Keratinocyte (primary cell): ENCODE measurements around the gene CCDC107. TPM values are rescaled to one million over a fixed set of nuclear protein-coding genes. Genes with fewer than 3 reads are reported as not detected.
A peak's percentile ranks its signal among the peaks of the same experiment; 100 is the strongest.

Experiments used
- DNase-seq: peaks from one replicate; pipeline ENCODE4 v3.0.0-alpha.2; 2011; ENCODE audit warnings: low read depth, missing footprints, low spot score
- FAIRE-seq: peaks from 2 replicates; lab custom pipeline; 2011; peaks lifted over from hg19 to GRCh38; lab: Jason Lieb, UNC
- H2AFZ ChIP-seq: 2 replicates; pipeline ENCODE4 v1.6.0; 2012; ENCODE audit warnings: low read length, control low read depth, inconsistent platforms; ENCODE audit not compliant: control insufficient read depth
- H3K27ac ChIP-seq: 2 replicates; pipeline ENCODE4 v1.5.1; 2011; ENCODE audit warnings: low read length; ENCODE audit not compliant: control insufficient read depth, insufficient read depth
- H3K27me3 ChIP-seq: 3 replicates; pipeline ENCODE4 v1.6.0; 2011; ENCODE audit warnings: low read length; ENCODE audit not compliant: control insufficient read depth, insufficient read depth; ENCODE audit errors: extremely low read depth
- H3K36me3 ChIP-seq, 2 experiments: 2 replicates in 1 of 2; 3 replicates in 1 of 2; pipeline ENCODE4 v1.5.1; 2011; ENCODE audit warnings: low read length in 2 of 2, mild to moderate bottlenecking in 1 of 2; ENCODE audit not compliant: control insufficient read depth in 2 of 2, insufficient read depth in 2 of 2; ENCODE audit errors: extremely low read depth in 1 of 2
- H3K4me1 ChIP-seq: 3 replicates; pipeline ENCODE4 v1.5.1; 2011; ENCODE audit warnings: low read length; ENCODE audit not compliant: control insufficient read depth, insufficient read depth; ENCODE audit errors: extremely low read depth
- H3K4me2 ChIP-seq: 3 replicates; pipeline ENCODE4 v1.6.0; 2011; ENCODE audit warnings: low read depth, low read length; ENCODE audit not compliant: control insufficient read depth, insufficient read depth; ENCODE audit errors: extremely low read depth
- H3K4me3 ChIP-seq, 3 experiments: fragments of 200-600 bp in 1 of 3; sonication (generic) in 1 of 3; 2 replicates in 2 of 3; 3 replicates in 1 of 3; pipeline ENCODE4 v1.5.1; 2011 to 2016; ENCODE audit warnings: low read length in 3 of 3, mild to moderate bottlenecking in 3 of 3, control low read depth in 2 of 3, inconsistent platforms in 1 of 3, low read depth in 1 of 3, mixed read lengths in 1 of 3, mixed run types in 1 of 3, moderate library complexity in 1 of 3; ENCODE audit not compliant: control insufficient read depth in 2 of 3, insufficient read depth in 2 of 3; ENCODE audit errors: extremely low read depth in 1 of 3
- H3K79me2 ChIP-seq: 2 replicates; pipeline ENCODE4 v1.6.0; 2012; ENCODE audit warnings: low read length; ENCODE audit not compliant: control insufficient read depth, insufficient read depth
- H3K9ac ChIP-seq: 3 replicates; pipeline ENCODE4 v1.6.0; 2011; ENCODE audit warnings: low read length; ENCODE audit not compliant: control insufficient read depth, insufficient read depth; ENCODE audit errors: extremely low read depth
- H3K9me1 ChIP-seq: 3 replicates; pipeline ENCODE4 v1.6.0; 2011; ENCODE audit warnings: low read length; ENCODE audit not compliant: control insufficient read depth, insufficient read depth; ENCODE audit errors: extremely low read depth
- H3K9me3 ChIP-seq: 2 replicates; pipeline ENCODE4 v1.5.1; 2012; ENCODE audit warnings: low read depth, low read length; ENCODE audit not compliant: control insufficient read depth
- H4K20me1 ChIP-seq: 3 replicates; pipeline ENCODE4 v1.6.0; 2011; ENCODE audit warnings: low read length; ENCODE audit not compliant: control insufficient read depth, insufficient read depth; ENCODE audit errors: extremely low read depth
- CTCF ChIP-seq, 3 experiments: IDR thresholded peaks in 1 of 3; conservative IDR thresholded peaks in 1 of 3; optimal IDR thresholded peaks in 1 of 3; 2 replicates in 2 of 3; 3 replicates in 1 of 3; pipeline versions ENCODE3 to v1.5.1; 2011; ENCODE audit warnings: low read length in 3 of 3, mild to moderate bottlenecking in 3 of 3, moderate library complexity in 2 of 3, control low read depth in 1 of 3, inconsistent platforms in 1 of 3; ENCODE audit not compliant: insufficient read depth in 2 of 3; ENCODE audit errors: extremely low read depth in 1 of 3
- EZH2 ChIP-seq: IDR thresholded peaks from one replicate; pipeline ENCODE4 v1.6.1; 2012; ENCODE audit warnings: inconsistent platforms, mild to moderate bottlenecking, low read length, moderate library complexity
- dilution Hi-C: fragments of 300-500 bp; cut with MboI; formaldehyde crosslinking; loops from one replicate; pipeline ENCODE4 v1.7.0; 2020; ENCODE audit warnings: low sequenced_read_pairs; ENCODE audit not compliant: extremely low pct_ligation_motif_present
- polyA plus RNA-seq, 5 experiments: library from polyadenylated mRNA; depleted of rRNA in 3 of 5; stranded (reverse) in 3 of 5; stranded (forward) in 1 of 5; unstranded in 1 of 5; fragments of >200 nt; gene quantifications; 1 replicate in 1 of 5; 2 replicates in 3 of 5; 3 replicates in 1 of 5; pipeline versions ENCODE4 v1.2.1 to v1.2.3, GENCODE V29; 2011 to 2012; ENCODE audit warnings: missing spikeins in 2 of 5, low read depth in 1 of 5, low replicate concordance in 1 of 5

The CCDC107 gene
- polyA plus RNA-seq, 1 donor (not counting 4 experiments of a cell fraction or from before 2014, with no cell fraction given): 10.5 TPM

- no peak for FAIRE-seq
- Histone ChIP-seq H3K27ac (no peak overlapping the region), H3K4me2 (peak overlapping the region; percentile 48), H3K79me2 (no peaks in the 10 kb centered on the region), H4K20me1 (no peaks in the 10 kb centered on the region), H3K9ac (no peak overlapping the region), H3K4me3 (no peak overlapping the region), H3K4me1 (peaks cover 9% of the 10 kb centered on the region), H3K9me1 (no peaks in the 10 kb centered on the region), H2AFZ (peak overlapping the region; percentile 30), H3K9me3 (no peaks in the 10 kb centered on the region), H3K27me3 (no peaks in the 10 kb centered on the region), H3K36me3 (no peaks in the 10 kb centered on the region)
- no peak for DNase-seq
- dilution Hi-C loops: no loop called here
- no peak for TF ChIP-seq CTCF (optimal IDR thresholded peaks at IDR 0.05 in 1 of 3, IDR thresholded peaks at IDR 0.05 in 1 of 3, conservative IDR thresholded peaks at IDR 0.05 in 1 of 3; ENCODE audit: extremely low read depth in 1 of 3, insufficient read depth in 2 of 3, low read length in 3 of 3)
- no peak for TF ChIP-seq EZH2
Measured at GRCh38 chr9:35675204-35675603, 17.1 kb downstream of the CCDC107 start.

GRCh38 chr9:35675732-35676392, 17.8 kb downstream of the CCDC107 start:
- Histone ChIP-seq H3K9ac (no peak overlapping the region), H3K4me3 (peak overlapping the region in 1 of 3 experiments; percentile 14), H3K9me3 (no peaks in the 10 kb centered on the region), H2AFZ (peak overlapping the region; percentile 43), H4K20me1 (no peaks in the 10 kb centered on the region), H3K4me2 (peak overlapping the region; percentile 51), H3K9me1 (no peaks in the 10 kb centered on the region), H3K27me3 (no peaks in the 10 kb centered on the region), H3K79me2 (no peaks in the 10 kb centered on the region), H3K4me1 (peaks cover 9% of the 10 kb centered on the region), H3K36me3 (no peaks in the 10 kb centered on the region), H3K27ac (no peak overlapping the region)
- FAIRE-seq: no peak
- no peak for DNase-seq
- dilution Hi-C loops: no loop called here
- no peak for TF ChIP-seq CTCF (optimal IDR thresholded peaks at IDR 0.05 in 1 of 3, IDR thresholded peaks at IDR 0.05 in 1 of 3, conservative IDR thresholded peaks at IDR 0.05 in 1 of 3; ENCODE audit: extremely low read depth in 1 of 3, insufficient read depth in 2 of 3, low read length in 3 of 3)
- no peak for TF ChIP-seq EZH2
